Transverse colon (tissue), 4 donors: Measurements from ENCODE around the gene TBCD.

ENCODE experiments used
- EP300 ChIP-seq: sonication (generic); formaldehyde crosslinking; IDR thresholded peaks from one replicate; pipeline ENCODE4 v1.6.1; 2017; ENCODE audit warnings: antibody characterized with exemption, low read depth
- POLR2A ChIP-seq: fragments of 450-650 bp; IDR thresholded peaks from one replicate; pipeline ENCODE4 v1.6.1; 2016; ENCODE audit warnings: antibody characterized with exemption, mild to moderate bottlenecking, moderate library complexity
- POLR2AphosphoS5 ChIP-seq, 3 donors: sonication (generic); formaldehyde crosslinking; IDR thresholded peaks; one replicate each; pipeline ENCODE4 v1.6.1; 2016; ENCODE audit warnings: antibody characterized with exemption in 3 of 3
- TF ChIP-seq, protein P1 (sequence below), 5 experiments: fragments of 200-600 bp in 3 of 5; fragments of 450-650 bp in 2 of 5; sonication (generic) in 3 of 5; IDR thresholded peaks; 1 replicate in 2 of 5; 2 replicates in 3 of 5; pipeline ENCODE4 v1.5.1; 2016 to 2017; ENCODE audit warnings: antibody characterized with exemption in 5 of 5, inconsistent platforms in 3 of 5, mild to moderate bottlenecking in 2 of 5, moderate library complexity in 1 of 5

DNA sequence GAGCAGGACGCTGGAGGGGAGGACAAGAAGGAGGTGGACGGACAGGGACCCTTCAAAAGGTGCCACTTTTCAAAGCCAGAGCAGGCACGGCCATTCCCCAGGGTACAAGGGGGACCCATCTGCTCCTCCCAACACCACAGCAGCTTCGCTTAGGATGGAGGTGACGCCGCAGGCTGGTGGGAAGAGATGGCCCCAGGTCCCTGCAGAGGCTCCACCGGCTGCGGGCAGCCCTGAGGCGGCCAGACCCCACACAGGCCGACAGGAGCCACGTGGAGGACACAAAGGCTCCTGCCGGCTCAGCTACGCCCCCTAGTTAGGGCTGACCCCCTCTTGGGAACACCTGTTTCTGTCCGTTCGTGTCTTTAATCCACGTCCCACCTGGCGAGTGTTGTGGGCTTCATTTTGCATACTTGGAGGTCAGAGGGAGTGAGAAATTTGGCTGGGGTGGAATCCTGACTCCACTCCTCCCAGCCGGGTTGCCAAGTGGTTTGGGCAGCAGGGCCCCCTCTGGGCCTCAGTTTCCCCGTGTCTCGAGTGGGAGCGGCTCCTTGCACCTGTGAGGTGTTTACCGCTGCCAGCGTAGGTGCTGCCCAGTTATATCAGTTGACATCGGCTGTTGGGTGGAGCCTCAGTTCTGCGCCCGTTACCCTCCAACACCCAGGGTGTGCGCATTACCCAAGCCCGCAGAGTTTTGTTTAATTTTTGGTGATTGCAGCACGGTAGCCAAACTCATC lies 41.2 kb upstream of the TBCD start:
- TF ChIP-seq POLR2A = no peak
- no peak for TF ChIP-seq POLR2AphosphoS5 (IDR thresholded peaks at IDR 0.05)
- TF ChIP-seq, protein P1, sequence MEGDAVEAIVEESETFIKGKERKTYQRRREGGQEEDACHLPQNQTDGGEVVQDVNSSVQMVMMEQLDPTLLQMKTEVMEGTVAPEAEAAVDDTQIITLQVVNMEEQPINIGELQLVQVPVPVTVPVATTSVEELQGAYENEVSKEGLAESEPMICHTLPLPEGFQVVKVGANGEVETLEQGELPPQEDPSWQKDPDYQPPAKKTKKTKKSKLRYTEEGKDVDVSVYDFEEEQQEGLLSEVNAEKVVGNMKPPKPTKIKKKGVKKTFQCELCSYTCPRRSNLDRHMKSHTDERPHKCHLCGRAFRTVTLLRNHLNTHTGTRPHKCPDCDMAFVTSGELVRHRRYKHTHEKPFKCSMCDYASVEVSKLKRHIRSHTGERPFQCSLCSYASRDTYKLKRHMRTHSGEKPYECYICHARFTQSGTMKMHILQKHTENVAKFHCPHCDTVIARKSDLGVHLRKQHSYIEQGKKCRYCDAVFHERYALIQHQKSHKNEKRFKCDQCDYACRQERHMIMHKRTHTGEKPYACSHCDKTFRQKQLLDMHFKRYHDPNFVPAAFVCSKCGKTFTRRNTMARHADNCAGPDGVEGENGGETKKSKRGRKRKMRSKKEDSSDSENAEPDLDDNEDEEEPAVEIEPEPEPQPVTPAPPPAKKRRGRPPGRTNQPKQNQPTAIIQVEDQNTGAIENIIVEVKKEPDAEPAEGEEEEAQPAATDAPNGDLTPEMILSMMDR (IDR thresholded peaks at IDR 0.05) = no peak
- no peak for TF ChIP-seq EP300
